ENCODE results near the gene PLCXD3.
A peak's percentile ranks its signal among the peaks of the same experiment; 100 is the strongest.

PLCXD3 gene, protein sequence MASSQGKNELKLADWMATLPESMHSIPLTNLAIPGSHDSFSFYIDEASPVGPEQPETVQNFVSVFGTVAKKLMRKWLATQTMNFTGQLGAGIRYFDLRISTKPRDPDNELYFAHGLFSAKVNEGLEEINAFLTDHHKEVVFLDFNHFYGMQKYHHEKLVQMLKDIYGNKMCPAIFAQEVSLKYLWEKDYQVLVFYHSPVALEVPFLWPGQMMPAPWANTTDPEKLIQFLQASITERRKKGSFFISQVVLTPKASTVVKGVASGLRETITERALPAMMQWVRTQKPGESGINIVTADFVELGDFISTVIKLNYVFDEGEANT

GRCh38 chr5:41510176-41510831 is at the start of gene PLCXD3:
Gene PLCXD3 (minus strand): TSS chr5:41510601. CDS start chr5:41510526, 75 bp downstream.
- peak within 1 kb of the TSS; percentile 58 for H3K4me3 ChIP-seq (ENCODE audit: low read depth, low read length)

DNA sequence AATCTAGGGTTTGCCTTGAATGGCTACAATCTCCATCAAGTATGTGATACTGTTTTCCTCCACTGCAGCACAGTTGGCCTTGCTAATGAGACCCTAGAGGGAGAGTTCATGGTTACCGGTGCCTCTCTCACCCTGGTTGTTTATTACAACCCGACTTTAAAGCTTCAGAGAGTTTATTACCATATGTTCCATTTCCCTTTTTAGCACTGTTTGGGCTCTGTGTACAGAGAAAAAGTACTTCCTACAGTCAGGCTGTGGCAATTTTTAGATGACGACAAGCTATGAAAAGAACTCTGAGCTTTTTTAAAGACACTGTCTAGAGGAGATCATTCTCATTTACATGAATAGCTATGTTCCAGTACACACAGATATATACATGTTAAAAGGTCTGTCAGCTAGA is 48.8 kb upstream of the PLCXD3 start:
- no peak overlapping the region for H3K4me3 ChIP-seq (ENCODE audit: low read depth, low read length)
- no peak for TF ChIP-seq CTCF (IDR thresholded peaks at IDR 0.05; ENCODE audit: low read depth, low read length)

More at GRCh38 chr5:41510176-41510831, at the start of gene PLCXD3:
- TF ChIP-seq CTCF (IDR thresholded peaks at IDR 0.05; ENCODE audit: low read depth, low read length), result no peak

- no peak for TF ChIP-seq CTCF (IDR thresholded peaks at IDR 0.05; ENCODE audit: low read depth, low read length)
Observed at GRCh38 chr5:41558295-41558694, 47.9 kb upstream of the PLCXD3 start.

DNA sequence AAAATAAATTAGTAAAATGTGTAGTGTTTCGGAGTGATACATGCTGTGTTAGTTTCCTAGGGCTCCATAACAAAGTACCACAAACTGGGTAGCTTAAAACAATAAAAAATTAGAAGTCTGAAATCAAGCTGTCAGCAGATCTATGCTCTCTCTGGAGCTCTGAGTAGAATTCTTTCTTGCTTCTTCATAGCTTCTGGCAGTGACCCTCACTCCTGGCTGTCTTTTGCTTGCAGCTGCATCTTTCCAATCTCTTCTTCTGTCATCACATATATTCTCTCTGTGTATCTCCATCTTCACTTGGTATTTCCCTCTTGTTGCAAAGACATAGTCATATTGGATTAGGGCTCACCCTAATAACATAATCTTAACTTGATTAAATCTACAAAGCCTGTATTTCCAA is 37.6 kb upstream of the PLCXD3 start:
- no peak for TF ChIP-seq CTCF (IDR thresholded peaks at IDR 0.05; ENCODE audit: low read depth, low read length)
- no peak overlapping the region for H3K4me3 ChIP-seq (ENCODE audit: low read depth, low read length)

More at GRCh38 chr5:41558295-41558694, 47.9 kb upstream of the PLCXD3 start:
- H3K4me3 ChIP-seq (ENCODE audit: low read depth, low read length), result no peak overlapping the region

DNA sequence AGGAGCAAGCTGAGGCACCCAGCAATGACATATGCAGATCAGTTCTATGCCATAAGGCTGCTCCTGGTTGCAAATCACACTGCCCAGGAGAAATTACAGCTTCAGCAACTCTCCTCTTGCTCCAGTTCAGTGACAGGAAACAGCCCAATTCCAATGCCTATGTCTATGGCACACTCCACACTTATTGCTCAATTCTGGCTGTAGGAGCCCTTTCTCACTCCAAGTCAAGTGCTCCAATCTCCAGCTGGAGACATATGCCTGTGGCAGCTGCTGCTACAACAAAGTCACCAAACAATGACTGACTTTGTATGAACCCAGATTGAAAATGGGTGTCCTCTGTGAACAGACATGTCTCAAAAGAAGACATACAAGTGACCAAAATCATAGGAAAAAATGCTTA is 31.8 kb upstream of the PLCXD3 start:
- H3K4me3 ChIP-seq (ENCODE audit: low read depth, low read length), result no peak overlapping the region
- no peak for TF ChIP-seq CTCF (IDR thresholded peaks at IDR 0.05; ENCODE audit: low read depth, low read length)

DNA sequence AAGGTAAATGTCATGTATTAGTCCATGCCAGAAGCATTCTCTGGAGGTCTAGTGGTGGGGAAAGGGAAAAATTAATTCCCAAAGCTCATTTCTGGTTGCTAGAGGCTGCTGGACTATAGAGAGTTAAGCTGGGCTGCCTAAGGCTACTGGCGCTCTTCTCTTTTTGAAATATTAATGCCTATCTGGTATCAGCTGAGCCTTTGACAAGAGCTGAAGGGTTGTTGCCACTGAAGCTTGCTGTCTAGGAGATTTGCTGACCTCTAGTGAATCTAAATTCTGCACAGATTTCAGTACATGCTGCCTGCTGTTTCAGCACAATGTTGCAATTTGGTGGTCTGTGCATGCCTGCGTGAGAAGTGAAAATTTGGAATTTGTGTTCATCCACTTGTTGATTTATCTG is 29.1 kb upstream of the PLCXD3 start:
- TF ChIP-seq CTCF (IDR thresholded peaks at IDR 0.05; ENCODE audit: low read depth, low read length), result no peak
- H3K4me3 ChIP-seq (ENCODE audit: low read depth, low read length), result no peak overlapping the region

GRCh38 chr5:41537581-41537980 is 27.2 kb upstream of the PLCXD3 start:
- no peak overlapping the region for H3K4me3 ChIP-seq (ENCODE audit: low read depth, low read length)
- TF ChIP-seq CTCF (IDR thresholded peaks at IDR 0.05; ENCODE audit: low read depth, low read length), result no peak
